ENCODE data around the gene AGPAT2.

DNA sequence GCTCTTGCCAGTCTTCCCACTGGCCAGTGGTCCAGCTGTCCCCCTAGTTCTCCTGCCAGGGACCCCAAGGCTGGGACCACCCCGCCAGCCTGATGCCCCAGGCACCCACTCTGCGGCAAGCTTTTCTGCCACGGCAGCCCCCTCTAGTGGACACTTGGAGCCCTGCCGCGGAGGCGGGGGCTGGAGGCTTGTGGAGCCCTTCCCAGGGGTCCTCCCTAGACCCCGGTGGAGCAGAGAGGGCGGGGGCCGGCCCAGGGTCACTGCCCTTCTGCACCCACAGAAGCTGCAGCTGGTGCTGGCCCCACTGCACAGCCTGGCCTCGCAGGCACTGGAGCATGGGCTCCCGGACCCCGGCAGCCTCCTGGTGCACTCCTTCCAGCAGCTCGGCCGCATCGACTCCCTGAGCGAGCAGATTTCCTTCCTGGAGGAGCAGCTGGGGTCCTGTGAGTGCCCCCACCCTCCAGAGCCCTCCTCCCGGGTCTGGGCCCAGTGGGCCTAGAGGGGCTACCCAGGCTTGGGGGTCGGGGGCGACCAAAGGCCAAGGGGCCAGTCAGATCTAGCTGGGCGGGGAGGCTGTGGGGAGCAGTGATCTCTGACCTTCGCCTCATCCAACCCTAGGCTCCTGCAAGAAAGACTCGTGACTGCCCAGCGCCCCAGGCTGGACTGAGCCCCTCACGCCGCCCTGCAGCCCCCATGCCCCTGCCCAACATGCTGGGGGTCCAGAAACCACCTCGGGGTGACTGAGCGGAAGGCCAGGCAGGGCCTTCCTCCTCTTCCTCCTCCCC is 15.4 kb downstream of the AGPAT2 start:
- TF ChIP-seq CTCF (IDR thresholded peaks at IDR 0.05; ENCODE audit: low read depth, low read length) (peak; percentile 88), EZH2phosphoT487 (IDR thresholded peaks at IDR 0.05; ENCODE audit: low read depth) (no peak)
